Peyer's patch (tissue), 4 donors: ENCODE data around the gene CAP2.

Experiments used
- CTCF ChIP-seq, 6 experiments: fragments of 450-650 bp in 4 of 6; fragments of 200-600 bp in 2 of 6; sonication (generic) in 1 of 6; IDR thresholded peaks; one replicate each; pipeline ENCODE4 v1.5.1; 2017 to 2019; ENCODE audit warnings: antibody characterized with exemption in 6 of 6, mild to moderate bottlenecking in 3 of 6, moderate library complexity in 1 of 6
- POLR2A ChIP-seq, 2 donors: fragments of 450-650 bp; IDR thresholded peaks; one replicate each; pipeline ENCODE4 v1.5.1; 2017; ENCODE audit warnings: antibody characterized with exemption in 2 of 2, mild to moderate bottlenecking in 2 of 2, moderate library complexity in 2 of 2

- no peak for TF ChIP-seq CTCF (IDR thresholded peaks at IDR 0.05)
- no peak for TF ChIP-seq POLR2A (IDR thresholded peaks at IDR 0.05)
Observed at GRCh38 chr6:17591287-17591686, 197.9 kb downstream of the CAP2 start.
